ENCODE results near the gene MLLT3. TPM values are rescaled to one million over a fixed set of nuclear protein-coding genes. Genes with fewer than 3 reads are reported as not detected.

The MLLT3 gene
- total and polyA plus RNA-seq, 2 experiments from 2014 or later, result 7.1 to 11.9 TPM

- H3K9ac ChIP-seq, result no peak overlapping the region
- TF ChIP-seq EZH2 (IDR thresholded peaks at IDR 0.05; ENCODE audit: insufficient read depth, poor library complexity, severe bottlenecking), result no peak
- no peak for TF ChIP-seq EZH2phosphoT487 (IDR thresholded peaks at IDR 0.05; ENCODE audit: insufficient read depth, low read depth)
- H3K4me1 ChIP-seq (ENCODE audit: insufficient read depth), result no peaks in the 10 kb centered on the region
- H3K36me3 ChIP-seq (ENCODE audit: low read depth), result no peaks in the 10 kb centered on the region
- no peak overlapping the region for H3K4me2 ChIP-seq (ENCODE audit: unreplicated experiment)
- no peak overlapping the region for H3K4me3 ChIP-seq
- H4K20me1 ChIP-seq (ENCODE audit: insufficient read depth), result no peaks in the 10 kb centered on the region
- no peaks in the 10 kb centered on the region; the same call in 1 of the 2 replicates for H3K9me2 ChIP-seq (ENCODE audit: insufficient read depth)
- no peak overlapping the region for H3K27ac ChIP-seq
- H3K27me3 ChIP-seq (replicated peaks; ENCODE audit: insufficient read depth), result no peaks in the 10 kb centered on the region
- 80 to 91% methylated on average over 1 of the region's 1 CpG for WGBS, 2 experiments (ENCODE audit: low coverage in 1 of 2, low lambda C conversion rate in 2 of 2, missing lambda C conversion rate in 2 of 2)
- peaks cover 16% of the 10 kb centered on the region; the same call in 1 of the 2 replicates for H3K79me2 ChIP-seq (ENCODE audit: insufficient read depth)
- in situ Hi-C loops (cut with MboI), result loop anchor here (10.0 kb wide), 1 partner anchor 56 kb away; no protein-coding TSS in a partner anchor
- DNase-seq, result no peak
- H2AFZ ChIP-seq, result no peak overlapping the region
- no peaks in the 10 kb centered on the region for H3F3A ChIP-seq (ENCODE audit: insufficient read depth)
- H3K9me3 ChIP-seq (ENCODE audit: low read depth), result no peaks in the 10 kb centered on the region
Measured at GRCh38 chr9:20488691-20489090, 133.6 kb downstream of the MLLT3 start.

DNA sequence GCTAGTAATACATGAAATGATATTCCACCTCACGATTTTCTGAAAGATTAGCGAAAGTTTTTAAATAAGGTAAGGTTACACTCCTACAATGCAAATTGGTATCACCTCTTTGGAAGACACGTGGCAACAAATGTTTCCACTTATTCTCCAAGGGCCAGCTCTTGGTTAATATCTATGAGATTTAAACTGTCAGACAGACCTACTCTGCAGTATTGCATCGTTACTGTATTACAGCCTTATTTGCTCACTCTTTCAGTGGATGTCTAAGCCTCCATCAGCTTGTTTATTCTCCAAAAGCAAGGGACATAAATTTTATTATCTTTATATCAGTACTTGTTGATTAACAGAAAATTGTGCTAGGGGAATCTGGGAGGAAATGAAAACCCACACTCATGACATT, 135.7 kb downstream of the MLLT3 start:
- Histone ChIP-seq H3F3A (ENCODE audit: insufficient read depth) (no peaks in the 10 kb centered on the region), H3K27ac (no peak overlapping the region), H4K20me1 (ENCODE audit: insufficient read depth) (no peaks in the 10 kb centered on the region), H3K36me3 (ENCODE audit: low read depth) (no peaks in the 10 kb centered on the region), H3K4me2 (ENCODE audit: unreplicated experiment) (no peak overlapping the region), H3K79me2 (ENCODE audit: insufficient read depth) (peaks cover 10% of the 10 kb centered on the region; the same call in 1 of the 2 replicates), H3K4me3 (no peak overlapping the region), H3K4me1 (ENCODE audit: insufficient read depth) (no peaks in the 10 kb centered on the region), H2AFZ (no peak overlapping the region), H3K9me3 (ENCODE audit: low read depth) (no peaks in the 10 kb centered on the region), H3K9me2 (ENCODE audit: insufficient read depth) (no peaks in the 10 kb centered on the region; the same call in 1 of the 2 replicates), H3K9ac (no peak overlapping the region), H3K27me3 (replicated peaks; ENCODE audit: insufficient read depth) (no peaks in the 10 kb centered on the region)
- in situ Hi-C loops (cut with MboI), result loop anchor here (10.0 kb wide), 1 partner anchor 58 kb away; no protein-coding TSS in a partner anchor
- no peak for TF ChIP-seq EZH2 (IDR thresholded peaks at IDR 0.05; ENCODE audit: insufficient read depth, poor library complexity, severe bottlenecking)
- no peak for TF ChIP-seq EZH2phosphoT487 (IDR thresholded peaks at IDR 0.05; ENCODE audit: insufficient read depth, low read depth)
- 76 to 85% methylated on average over 4 of the region's 4 CpGs for WGBS, 2 experiments (ENCODE audit: low coverage in 1 of 2, low lambda C conversion rate in 2 of 2, missing lambda C conversion rate in 2 of 2)
- DNase-seq, result no peak

DNA sequence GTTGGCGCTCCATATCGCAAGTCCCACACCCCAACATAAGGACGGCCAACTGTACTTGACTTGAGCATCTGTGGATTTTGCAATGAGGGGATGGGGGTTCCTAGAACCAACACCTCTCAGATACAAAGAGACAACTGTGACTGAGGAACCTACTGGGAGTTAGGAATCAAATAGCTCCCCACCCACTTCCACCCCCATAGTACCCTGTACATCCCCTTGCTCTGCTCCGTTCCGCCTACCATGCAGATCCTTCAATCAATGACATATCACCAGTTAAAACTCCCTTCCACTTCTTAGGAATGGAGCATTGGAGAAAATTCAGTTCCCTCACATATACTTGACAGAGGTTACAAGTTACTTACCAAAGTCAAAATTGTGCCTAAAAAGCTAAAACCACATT, 140.9 kb downstream of the MLLT3 start:
- Histone ChIP-seq H3K79me2 (ENCODE audit: insufficient read depth) (peaks cover 19% of the 10 kb centered on the region; the same call in 1 of the 2 replicates), H3K4me3 (no peak overlapping the region), H3F3A (ENCODE audit: insufficient read depth) (no peaks in the 10 kb centered on the region), H3K9me2 (ENCODE audit: insufficient read depth) (no peaks in the 10 kb centered on the region; the same call in 1 of the 2 replicates), H2AFZ (no peak overlapping the region), H3K9ac (no peak overlapping the region), H3K9me3 (ENCODE audit: low read depth) (no peaks in the 10 kb centered on the region), H3K27me3 (replicated peaks; ENCODE audit: insufficient read depth) (no peaks in the 10 kb centered on the region), H3K36me3 (ENCODE audit: low read depth) (no peaks in the 10 kb centered on the region), H3K27ac (no peak overlapping the region), H4K20me1 (ENCODE audit: insufficient read depth) (no peaks in the 10 kb centered on the region), H3K4me1 (ENCODE audit: insufficient read depth) (peaks cover 5% of the 10 kb centered on the region; the same call in 1 of the 2 replicates), H3K4me2 (ENCODE audit: unreplicated experiment) (no peak overlapping the region)
- in situ Hi-C loops (cut with MboI), result loop anchor here (10.0 kb wide), 1 partner anchor 63 kb away; no protein-coding TSS in a partner anchor
- TF ChIP-seq EZH2 (IDR thresholded peaks at IDR 0.05; ENCODE audit: insufficient read depth, poor library complexity, severe bottlenecking) (no peak), EZH2phosphoT487 (IDR thresholded peaks at IDR 0.05; ENCODE audit: insufficient read depth, low read depth) (no peak)
- DNase-seq, result no peak
- 94 to 99% methylated on average over 5 of the region's 5 CpGs for WGBS, 2 experiments (ENCODE audit: low coverage in 1 of 2, low lambda C conversion rate in 2 of 2, missing lambda C conversion rate in 2 of 2)

- H4K20me1 ChIP-seq (ENCODE audit: insufficient read depth), result no peaks in the 10 kb centered on the region
- H3K36me3 ChIP-seq (ENCODE audit: low read depth), result no peaks in the 10 kb centered on the region
- no peaks in the 10 kb centered on the region for H3F3A ChIP-seq (ENCODE audit: insufficient read depth)
- in situ Hi-C loops (cut with MboI), result loop anchor here (10.0 kb wide), 1 partner anchor 65 kb away; no protein-coding TSS in a partner anchor
- no peak overlapping the region for H2AFZ ChIP-seq
- H3K9ac ChIP-seq, result no peak overlapping the region
- no peak overlapping the region for H3K27ac ChIP-seq
- no peak overlapping the region for H3K4me2 ChIP-seq (ENCODE audit: unreplicated experiment)
- H3K4me3 ChIP-seq, result no peak overlapping the region
- WGBS, 2 experiments (ENCODE audit: low coverage in 1 of 2, low lambda C conversion rate in 2 of 2, missing lambda C conversion rate in 2 of 2), result 64% methylated on average over 3 of the region's 3 CpGs
- H3K9me2 ChIP-seq (ENCODE audit: insufficient read depth), result no peaks in the 10 kb centered on the region; the same call in 1 of the 2 replicates
- H3K79me2 ChIP-seq (ENCODE audit: insufficient read depth), result peaks cover 17% of the 10 kb centered on the region; the same call in 1 of the 2 replicates
- no peaks in the 10 kb centered on the region for H3K27me3 ChIP-seq (replicated peaks; ENCODE audit: insufficient read depth)
- no peak for DNase-seq
- TF ChIP-seq EZH2 (IDR thresholded peaks at IDR 0.05; ENCODE audit: insufficient read depth, poor library complexity, severe bottlenecking) (no peak), EZH2phosphoT487 (IDR thresholded peaks at IDR 0.05; ENCODE audit: insufficient read depth, low read depth) (no peak)
- H3K4me1 ChIP-seq (ENCODE audit: insufficient read depth), result peaks cover 5% of the 10 kb centered on the region; the same call in 1 of the 2 replicates
- H3K9me3 ChIP-seq (ENCODE audit: low read depth), result no peaks in the 10 kb centered on the region
Measured at GRCh38 chr9:20480249-20480648, 142.1 kb downstream of the MLLT3 start.

All from GM23248 (cell line).